ENCODE data around the gene CPNE7.

The CPNE7 gene

GRCh38 chr16:89596957-89597649, 21.5 kb downstream of the CPNE7 start:
- Histone ChIP-seq H3K27ac (replicated peaks) (no peak overlapping the region), H3K27me3 (ENCODE audit: insufficient read depth, poor library complexity, severe bottlenecking) (no peaks in the 10 kb centered on the region), H3K4me3 (replicated peaks; ENCODE audit: insufficient read depth, low read length) (no peak overlapping the region)
- no peak for DNase-seq (ENCODE audit: low read depth in 1 of 2, low spot score in 1 of 2)
- TF ChIP-seq, protein P1, sequence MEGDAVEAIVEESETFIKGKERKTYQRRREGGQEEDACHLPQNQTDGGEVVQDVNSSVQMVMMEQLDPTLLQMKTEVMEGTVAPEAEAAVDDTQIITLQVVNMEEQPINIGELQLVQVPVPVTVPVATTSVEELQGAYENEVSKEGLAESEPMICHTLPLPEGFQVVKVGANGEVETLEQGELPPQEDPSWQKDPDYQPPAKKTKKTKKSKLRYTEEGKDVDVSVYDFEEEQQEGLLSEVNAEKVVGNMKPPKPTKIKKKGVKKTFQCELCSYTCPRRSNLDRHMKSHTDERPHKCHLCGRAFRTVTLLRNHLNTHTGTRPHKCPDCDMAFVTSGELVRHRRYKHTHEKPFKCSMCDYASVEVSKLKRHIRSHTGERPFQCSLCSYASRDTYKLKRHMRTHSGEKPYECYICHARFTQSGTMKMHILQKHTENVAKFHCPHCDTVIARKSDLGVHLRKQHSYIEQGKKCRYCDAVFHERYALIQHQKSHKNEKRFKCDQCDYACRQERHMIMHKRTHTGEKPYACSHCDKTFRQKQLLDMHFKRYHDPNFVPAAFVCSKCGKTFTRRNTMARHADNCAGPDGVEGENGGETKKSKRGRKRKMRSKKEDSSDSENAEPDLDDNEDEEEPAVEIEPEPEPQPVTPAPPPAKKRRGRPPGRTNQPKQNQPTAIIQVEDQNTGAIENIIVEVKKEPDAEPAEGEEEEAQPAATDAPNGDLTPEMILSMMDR (IDR thresholded peaks at IDR 0.05; ENCODE audit: insufficient read depth, low read length) = no peak
- TF ChIP-seq REST (IDR thresholded peaks at IDR 0.05; ENCODE audit: insufficient replicate concordance, low read depth) (no peak), POLR2AphosphoS5 (IDR thresholded peaks at IDR 0.05; ENCODE audit: low read depth) (no peak), SPI1 (IDR thresholded peaks at IDR 0.05; ENCODE audit: borderline replicate concordance, low read depth) (no peak), GABPA (IDR thresholded peaks at IDR 0.05; ENCODE audit: low read depth) (no peak)

DNA sequence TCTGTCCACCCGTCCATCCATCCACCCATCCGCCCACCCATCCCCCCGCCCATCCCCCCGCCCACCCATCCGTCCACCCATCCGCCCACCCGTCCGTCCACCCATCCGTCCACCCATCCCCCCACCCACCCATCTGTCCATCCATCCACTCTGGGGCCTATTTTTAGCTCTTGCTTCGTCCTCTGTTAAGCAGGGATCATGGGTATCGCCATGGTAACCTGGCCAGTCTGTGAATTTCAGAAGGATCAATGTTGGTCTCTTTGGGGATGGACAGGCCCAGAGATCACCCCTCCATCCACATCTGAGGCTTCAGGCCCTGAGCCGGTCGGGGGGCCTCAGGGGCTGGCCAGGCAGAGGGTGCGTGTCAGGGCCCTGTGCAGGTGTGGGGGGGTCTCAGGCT, 22.6 kb downstream of the CPNE7 start:
- Histone ChIP-seq H3K4me3 (replicated peaks; ENCODE audit: insufficient read depth, low read length) (no peak overlapping the region), H3K27me3 (ENCODE audit: insufficient read depth, poor library complexity, severe bottlenecking) (no peaks in the 10 kb centered on the region), H3K27ac (replicated peaks) (no peak overlapping the region)
- TF ChIP-seq, protein P1 (IDR thresholded peaks at IDR 0.05; ENCODE audit: insufficient read depth, low read length) = no peak
- TF ChIP-seq POLR2AphosphoS5 (IDR thresholded peaks at IDR 0.05; ENCODE audit: low read depth) = no peak
- TF ChIP-seq GABPA (IDR thresholded peaks at IDR 0.05; ENCODE audit: low read depth) = no peak
- no peak for TF ChIP-seq SPI1 (IDR thresholded peaks at IDR 0.05; ENCODE audit: borderline replicate concordance, low read depth)
- no peak for TF ChIP-seq REST (IDR thresholded peaks at IDR 0.05; ENCODE audit: insufficient replicate concordance, low read depth)
- no peak for DNase-seq (ENCODE audit: low read depth in 1 of 2, low spot score in 1 of 2)

GRCh38 chr16:89599451-89599858, 23.9 kb downstream of the CPNE7 start:
- TF ChIP-seq, protein P1 (IDR thresholded peaks at IDR 0.05; ENCODE audit: insufficient read depth, low read length) = no peak
- TF ChIP-seq REST (IDR thresholded peaks at IDR 0.05; ENCODE audit: insufficient replicate concordance, low read depth) (no peak), GABPA (IDR thresholded peaks at IDR 0.05; ENCODE audit: low read depth) (no peak)
- no peak overlapping the region for H3K27ac ChIP-seq (replicated peaks)
- no peaks in the 10 kb centered on the region for H3K27me3 ChIP-seq (ENCODE audit: insufficient read depth, poor library complexity, severe bottlenecking)
- no peak overlapping the region for H3K4me3 ChIP-seq (replicated peaks; ENCODE audit: insufficient read depth, low read length)
- no peak for DNase-seq (ENCODE audit: low read depth in 1 of 2, low spot score in 1 of 2)
